Trophoblast cell (in vitro differentiated cells and primary cell): Measurements from ENCODE around the gene DLEU7.
A peak's percentile ranks its signal among the peaks of the same experiment; 100 is the strongest.

Source experiments
- DNase-seq, 2 donors: peaks; one replicate each; pipeline ENCODE4 v3.0.0-alpha.2; 2016
- H2AFZ ChIP-seq: 2 replicates; pipeline ENCODE4 v1.6.1; 2013; ENCODE audit warnings: low read length, moderate library complexity, mild to moderate bottlenecking; ENCODE audit not compliant: insufficient read depth, poor library complexity
- H2AK5ac ChIP-seq: 2 replicates; pipeline ENCODE4 v1.6.1; 2013; ENCODE audit warnings: mild to moderate bottlenecking, low read length
- H2BK120ac ChIP-seq: 2 replicates; pipeline ENCODE4 v1.6.1; 2013; ENCODE audit warnings: low read length, mild to moderate bottlenecking, moderate library complexity; ENCODE audit not compliant: insufficient read depth, poor library complexity
- H2BK12ac ChIP-seq: 2 replicates; pipeline ENCODE4 v1.6.1; 2013; ENCODE audit warnings: mild to moderate bottlenecking, low read length, moderate library complexity
- H2BK5ac ChIP-seq: 2 replicates; pipeline ENCODE4 v1.6.1; 2013; ENCODE audit warnings: low read length, low read depth, moderate library complexity, mild to moderate bottlenecking; ENCODE audit not compliant: poor library complexity
- H3K14ac ChIP-seq: 2 replicates; pipeline ENCODE4 v1.6.1; 2013; ENCODE audit warnings: mild to moderate bottlenecking, low read length
- H3K18ac ChIP-seq: 2 replicates; pipeline ENCODE4 v1.6.1; 2013; ENCODE audit warnings: mild to moderate bottlenecking, low read length
- H3K23ac ChIP-seq: 2 replicates; pipeline ENCODE4 v1.6.1; 2013; ENCODE audit warnings: low read length
- H3K27ac ChIP-seq: 2 replicates; pipeline ENCODE4 v1.5.1; 2013; ENCODE audit warnings: low read depth, mild to moderate bottlenecking, inconsistent platforms, low read length, moderate library complexity
- H3K27me3 ChIP-seq: 2 replicates; pipeline ENCODE4 v1.6.1; 2013; ENCODE audit warnings: inconsistent platforms, mild to moderate bottlenecking, low read length, moderate library complexity; ENCODE audit not compliant: insufficient read depth
- H3K36me3 ChIP-seq, 2 experiments: 1 replicate in 1 of 2; 2 replicates in 1 of 2; pipeline ENCODE4 v1.6.1; 2013; ENCODE audit warnings: low read length in 2 of 2, mild to moderate bottlenecking in 2 of 2, moderate library complexity in 1 of 2; ENCODE audit not compliant: insufficient read depth in 2 of 2, control insufficient read depth in 1 of 2
- H3K4ac ChIP-seq: 2 replicates; pipeline ENCODE4 v1.6.1; 2013; ENCODE audit warnings: low read depth, mild to moderate bottlenecking, low read length, moderate library complexity
- H3K4me1 ChIP-seq, 2 experiments: 1 replicate in 1 of 2; 2 replicates in 1 of 2; pipeline ENCODE4 v1.6.1; 2013; ENCODE audit warnings: low read length in 2 of 2, mild to moderate bottlenecking in 2 of 2, moderate library complexity in 1 of 2; ENCODE audit not compliant: insufficient read depth in 2 of 2, control insufficient read depth in 1 of 2
- H3K4me2 ChIP-seq: 2 replicates; pipeline ENCODE4 v1.6.1; 2013; ENCODE audit warnings: inconsistent platforms, mild to moderate bottlenecking, low read length, moderate library complexity
- H3K4me3 ChIP-seq: 2 replicates; pipeline ENCODE4 v1.5.1; 2013; ENCODE audit warnings: mild to moderate bottlenecking, low read depth, low read length, inconsistent platforms
- H3K79me1 ChIP-seq: one replicate; pipeline ENCODE4 v1.6.1; 2013; ENCODE audit warnings: low read length
- H3K79me2 ChIP-seq: 2 replicates; pipeline ENCODE4 v1.6.1; 2013; ENCODE audit warnings: low read length, mild to moderate bottlenecking; ENCODE audit not compliant: control insufficient read depth, insufficient read depth, poor library complexity
- H3K9ac ChIP-seq: 2 replicates; pipeline ENCODE4 v1.6.1; 2013; ENCODE audit warnings: mild to moderate bottlenecking, low read length
- H3K9me3 ChIP-seq: 2 replicates; pipeline ENCODE4 v1.6.1; 2013; ENCODE audit warnings: low read depth, mild to moderate bottlenecking, control low read depth, inconsistent platforms, low read length; ENCODE audit not compliant: insufficient read depth
- H4K12ac ChIP-seq: 2 replicates; pipeline ENCODE4 v1.6.1; 2013; ENCODE audit warnings: low read depth, mild to moderate bottlenecking, low read length, moderate library complexity
- H4K8ac ChIP-seq: 2 replicates; pipeline ENCODE4 v1.6.1; 2013; ENCODE audit warnings: low read depth, mild to moderate bottlenecking, low read length, moderate library complexity
- H4K91ac ChIP-seq: one replicate; pipeline ENCODE4 v1.6.1; 2013; ENCODE audit warnings: low read depth, mild to moderate bottlenecking, low read length, moderate library complexity
- WGBS: extraction: QIAGEN DNeasy Blood & Tissue Kit; methylation state at CpG from one replicate; pipeline ENCODE4 v1.1.7; 2013; ENCODE audit warnings: missing lambda C conversion rate; ENCODE audit not compliant: insufficient read length, insufficient coverage; ENCODE audit errors: extremely low coverage; 5-methylcytosine and 5-hydroxymethylcytosine counted together

The DLEU7 gene

DNA sequence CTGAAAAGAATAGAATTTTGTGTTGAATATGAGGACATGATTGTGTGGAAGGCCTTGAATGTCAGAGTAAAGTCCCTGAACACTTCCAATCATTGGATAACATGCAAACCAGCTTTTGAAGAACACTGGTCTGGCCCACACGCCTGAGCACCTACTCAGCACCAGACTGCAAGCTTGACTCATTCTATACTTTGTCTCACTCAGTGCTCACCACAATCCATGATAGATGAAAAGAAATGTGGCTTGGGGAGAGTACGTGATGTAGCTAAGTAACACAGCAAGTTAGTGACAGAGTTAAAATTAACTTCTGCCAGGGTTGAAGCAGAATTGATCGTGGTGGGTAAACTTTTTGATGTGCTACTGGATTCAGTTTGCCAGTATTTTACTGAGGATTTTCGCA, 12.0 kb downstream of the DLEU7 start:
- Histone ChIP-seq H3K79me2 (no peaks in the 10 kb centered on the region), H2BK120ac (no peak overlapping the region), H3K4me1 (no peaks in the 10 kb centered on the region), H3K9ac (no peak overlapping the region), H4K12ac (no peak overlapping the region), H3K9me3 (no peaks in the 10 kb centered on the region), H3K27me3 (no peaks in the 10 kb centered on the region), H3K79me1 (no peaks in the 10 kb centered on the region), H3K36me3 (no peaks in the 10 kb centered on the region), H2AFZ (no peak overlapping the region), H3K4me3 (no peak overlapping the region), H3K14ac (no peak overlapping the region), H3K27ac (no peak overlapping the region), H3K23ac (no peak overlapping the region), H4K8ac (no peak overlapping the region), H3K4ac (no peak overlapping the region), H3K4me2 (no peak overlapping the region), H3K18ac (no peak overlapping the region), H2BK12ac (no peak overlapping the region), H2BK5ac (no peak overlapping the region), H2AK5ac (no peak overlapping the region), H4K91ac (no peak overlapping the region)
- no peak for DNase-seq
- whole genome bisulfite sequencing, result no CpG with 5 or more reads among the region's 4 CpGs

DNA sequence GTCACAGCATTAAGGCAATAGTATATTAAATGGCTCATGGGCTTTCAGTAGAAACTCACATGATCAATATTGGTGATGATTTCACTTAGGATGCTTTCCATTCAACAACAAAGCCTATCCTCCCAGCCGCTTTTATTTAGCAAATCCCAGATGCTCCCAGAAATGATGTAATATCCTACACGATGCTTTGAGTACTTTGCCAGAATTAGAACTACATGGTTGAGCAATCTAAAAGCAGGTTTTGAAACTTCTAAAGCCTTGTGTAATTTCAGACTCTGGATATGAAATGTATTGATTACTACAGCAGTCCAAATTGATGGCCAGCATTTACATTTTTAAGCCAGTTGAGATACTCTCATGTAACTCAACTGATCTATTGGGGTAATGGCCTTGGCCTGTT, 13.6 kb downstream of the DLEU7 start:
- peak in 1 of 2 donors; percentile 2 for DNase-seq
- H4K12ac ChIP-seq, result no peak overlapping the region
- H3K4me1 ChIP-seq, result no peaks in the 10 kb centered on the region
- no peak overlapping the region for H2AK5ac ChIP-seq
- no peak overlapping the region for H2AFZ ChIP-seq
- H3K79me2 ChIP-seq, result no peaks in the 10 kb centered on the region
- no peak overlapping the region for H3K14ac ChIP-seq
- H2BK120ac ChIP-seq, result no peak overlapping the region
- no peak overlapping the region for H4K8ac ChIP-seq
- H3K36me3 ChIP-seq, result no peaks in the 10 kb centered on the region
- no CpG with 5 or more reads among the region's 2 CpGs for WGBS
- H3K27ac ChIP-seq, result no peak overlapping the region
- H3K9ac ChIP-seq, result no peak overlapping the region
- no peak overlapping the region for H3K18ac ChIP-seq
- no peak overlapping the region for H3K23ac ChIP-seq
- H4K91ac ChIP-seq, result no peak overlapping the region
- no peak overlapping the region for H2BK5ac ChIP-seq
- no peaks in the 10 kb centered on the region for H3K9me3 ChIP-seq
- no peaks in the 10 kb centered on the region for H3K79me1 ChIP-seq
- H3K27me3 ChIP-seq, result no peaks in the 10 kb centered on the region
- no peak overlapping the region for H3K4ac ChIP-seq
- no peak overlapping the region for H3K4me3 ChIP-seq
- no peak overlapping the region for H3K4me2 ChIP-seq
- H2BK12ac ChIP-seq, result no peak overlapping the region

DNA sequence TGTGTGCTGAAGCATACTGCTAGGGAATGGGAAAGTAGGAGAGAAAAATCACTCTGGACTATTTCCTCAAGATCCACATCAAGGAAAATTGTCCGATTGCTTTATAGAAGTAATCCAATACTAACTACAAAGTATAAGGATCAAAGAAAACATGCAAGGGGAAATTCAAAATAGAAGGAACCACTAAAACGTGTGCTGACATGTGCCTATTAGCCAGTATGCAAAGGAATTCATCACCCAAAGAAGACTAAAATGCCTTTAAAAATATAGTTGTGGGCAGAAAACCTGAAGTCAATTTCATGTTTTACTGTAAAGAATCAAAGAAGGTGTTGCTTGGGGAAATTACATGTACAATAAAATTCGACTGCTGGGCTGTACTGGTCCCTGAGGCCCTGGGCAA, 14.3 kb downstream of the DLEU7 start:
- H4K12ac ChIP-seq, result no peak overlapping the region
- no peak overlapping the region for H3K4ac ChIP-seq
- WGBS, result no CpG with 5 or more reads among the region's 3 CpGs
- no peak overlapping the region for H2BK12ac ChIP-seq
- no peak overlapping the region for H2AK5ac ChIP-seq
- no peak overlapping the region for H3K4me2 ChIP-seq
- no peaks in the 10 kb centered on the region for H3K27me3 ChIP-seq
- no peak overlapping the region for H3K23ac ChIP-seq
- H3K4me1 ChIP-seq, result no peaks in the 10 kb centered on the region
- no peak overlapping the region for H2BK120ac ChIP-seq
- no peak for DNase-seq
- no peak overlapping the region for H3K14ac ChIP-seq
- no peaks in the 10 kb centered on the region for H3K79me1 ChIP-seq
- H3K9ac ChIP-seq, result no peak overlapping the region
- H4K91ac ChIP-seq, result no peak overlapping the region
- H3K79me2 ChIP-seq, result no peaks in the 10 kb centered on the region
- no peak overlapping the region for H2BK5ac ChIP-seq
- no peaks in the 10 kb centered on the region for H3K9me3 ChIP-seq
- H4K8ac ChIP-seq, result no peak overlapping the region
- H3K27ac ChIP-seq, result no peak overlapping the region
- no peak overlapping the region for H3K18ac ChIP-seq
- H2AFZ ChIP-seq, result no peak overlapping the region
- no peaks in the 10 kb centered on the region for H3K36me3 ChIP-seq
- no peak overlapping the region for H3K4me3 ChIP-seq

DNA sequence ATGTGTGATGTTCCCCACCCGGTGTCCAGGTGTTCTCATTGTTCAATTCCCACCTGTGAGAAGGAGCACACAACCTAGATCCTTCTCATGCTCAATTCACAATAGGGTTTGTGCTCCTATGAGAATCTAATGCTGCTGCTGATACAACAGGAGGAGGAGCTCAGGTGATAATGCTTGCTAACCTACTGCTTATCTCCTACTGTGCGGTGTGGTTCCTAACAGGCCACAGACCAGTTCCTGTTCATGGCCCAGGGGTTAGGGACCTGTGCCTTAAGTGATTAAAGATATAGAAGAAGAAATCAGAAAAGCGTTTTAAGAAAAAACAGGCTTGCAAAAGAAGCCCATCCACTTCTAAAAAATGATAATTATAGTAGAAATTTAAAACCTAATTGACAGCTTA, 17.5 kb downstream of the DLEU7 start:
- Histone ChIP-seq H3K36me3 (no peaks in the 10 kb centered on the region), H2BK12ac (no peak overlapping the region), H3K4ac (no peak overlapping the region), H3K4me3 (no peak overlapping the region), H3K9ac (no peak overlapping the region), H3K4me1 (no peaks in the 10 kb centered on the region), H2AFZ (no peak overlapping the region), H2BK120ac (no peak overlapping the region), H4K8ac (no peak overlapping the region), H3K79me2 (no peaks in the 10 kb centered on the region), H4K91ac (no peak overlapping the region), H3K27me3 (no peaks in the 10 kb centered on the region), H3K79me1 (no peaks in the 10 kb centered on the region), H2BK5ac (no peak overlapping the region), H3K23ac (no peak overlapping the region), H3K18ac (no peak overlapping the region), H3K4me2 (no peak overlapping the region), H3K9me3 (no peaks in the 10 kb centered on the region), H2AK5ac (no peak overlapping the region), H4K12ac (no peak overlapping the region), H3K27ac (no peak overlapping the region), H3K14ac (no peak overlapping the region)
- no peak for DNase-seq
- no CpG with 5 or more reads among the region's 3 CpGs for WGBS
